Central memory CD8-positive, alpha-beta T cell (primary cell): ENCODE data around the gene TMEM167A.

Experiments
- ATAC-seq: fragments of 150-1000 bp; cut with Tn5 transposase; replicated peaks from 2 replicates; pipeline ENCODE4 v1.10.0; 2022; ENCODE audit warnings: mild to moderate bottlenecking, moderate FRiP score, moderate number of reproducible peaks; ENCODE audit not compliant: poor library complexity, severe bottlenecking; ENCODE audit errors: extremely low read depth
- DNase-seq, 2 donors: peaks; one replicate each; pipeline ENCODE4 v3.0.0; 2021; ENCODE audit warnings: low spot score in 2 of 2
- H3K27ac Mint-ChIP-seq: one replicate; pipeline ENCODE4 v1.8.0; 2022; ENCODE audit warnings: low read depth, mild to moderate bottlenecking, moderate library complexity, mixed read lengths
- H3K27me3 Mint-ChIP-seq: one replicate; pipeline ENCODE4 v1.8.0; 2022; ENCODE audit warnings: mixed read lengths
- H3K36me3 Mint-ChIP-seq: one replicate; pipeline ENCODE4 v1.8.0; 2022; ENCODE audit warnings: mild to moderate bottlenecking, moderate library complexity, mixed read lengths; ENCODE audit not compliant: insufficient read depth
- H3K4me1 Mint-ChIP-seq: one replicate; pipeline ENCODE4 v1.8.0; 2022; ENCODE audit warnings: mixed read lengths
- H3K4me3 Mint-ChIP-seq: one replicate; pipeline ENCODE4 v1.8.0; 2022; ENCODE audit warnings: mild to moderate bottlenecking, moderate library complexity, mixed read lengths
- H3K9me3 Mint-ChIP-seq: one replicate; pipeline ENCODE4 v1.8.0; 2022; ENCODE audit warnings: mixed read lengths

TMEM167A gene

GRCh38 chr5:83025690-83026478 is 51.3 kb downstream of the TMEM167A start:
- no peak overlapping the region for H3K4me3 Mint-ChIP-seq
- no peak overlapping the region for H3K27ac Mint-ChIP-seq
- no peaks in the 10 kb centered on the region for H3K36me3 Mint-ChIP-seq
- no peak for ATAC-seq
- no peak for DNase-seq
- H3K4me1 Mint-ChIP-seq = no peaks in the 10 kb centered on the region
- H3K9me3 Mint-ChIP-seq = no peaks in the 10 kb centered on the region
- H3K27me3 Mint-ChIP-seq = no peaks in the 10 kb centered on the region

GRCh38 chr5:83022334-83022733 is 54.9 kb downstream of the TMEM167A start:
- ATAC-seq (no peak), DNase-seq (no peak)
- Mint-ChIP-seq H3K9me3 (peaks cover 5% of the 10 kb centered on the region), H3K4me1 (no peaks in the 10 kb centered on the region), H3K4me3 (no peak overlapping the region), H3K27ac (no peak overlapping the region), H3K27me3 (peaks cover 3% of the 10 kb centered on the region), H3K36me3 (no peaks in the 10 kb centered on the region)

GRCh38 chr5:83015676-83016075 is 61.5 kb downstream of the TMEM167A start:
- DNase-seq = no peak
- Mint-ChIP-seq H3K9me3 (peaks cover 10% of the 10 kb centered on the region), H3K4me3 (no peak overlapping the region), H3K27ac (no peak overlapping the region), H3K36me3 (peaks cover 3% of the 10 kb centered on the region), H3K4me1 (no peaks in the 10 kb centered on the region), H3K27me3 (peaks cover 20% of the 10 kb centered on the region)
- ATAC-seq = no peak

- no peak overlapping the region for H3K4me3 Mint-ChIP-seq
- H3K4me1 Mint-ChIP-seq = no peaks in the 10 kb centered on the region
- ATAC-seq (no peak), DNase-seq (no peak)
- no peak overlapping the region for H3K27ac Mint-ChIP-seq
- H3K36me3 Mint-ChIP-seq = peaks cover 1% of the 10 kb centered on the region
- H3K9me3 Mint-ChIP-seq = peaks cover 5% of the 10 kb centered on the region
- H3K27me3 Mint-ChIP-seq = peaks cover 25% of the 10 kb centered on the region
Measured at GRCh38 chr5:83011985-83012384, 65.2 kb downstream of the TMEM167A start.

- H3K9me3 Mint-ChIP-seq = peaks cover 5% of the 10 kb centered on the region
- ATAC-seq (no peak), DNase-seq (no peak)
- H3K4me3 Mint-ChIP-seq = no peak overlapping the region
- no peaks in the 10 kb centered on the region for H3K4me1 Mint-ChIP-seq
- peaks cover 47% of the 10 kb centered on the region for H3K27me3 Mint-ChIP-seq
- peaks cover 1% of the 10 kb centered on the region for H3K36me3 Mint-ChIP-seq
- H3K27ac Mint-ChIP-seq = no peak overlapping the region
Measured at GRCh38 chr5:83009408-83009807, 67.8 kb downstream of the TMEM167A start.

- Mint-ChIP-seq H3K9me3 (peaks cover 5% of the 10 kb centered on the region), H3K4me3 (no peak overlapping the region), H3K27me3 (peaks cover 62% of the 10 kb centered on the region), H3K4me1 (no peaks in the 10 kb centered on the region), H3K27ac (no peak overlapping the region), H3K36me3 (peaks cover 1% of the 10 kb centered on the region)
- DNase-seq (no peak), ATAC-seq (no peak)
Measured at GRCh38 chr5:83007755-83008154, 69.4 kb downstream of the TMEM167A start.

- H3K27me3 Mint-ChIP-seq = peaks cover 64% of the 10 kb centered on the region
- no peak overlapping the region for H3K27ac Mint-ChIP-seq
- no peaks in the 10 kb centered on the region for H3K4me1 Mint-ChIP-seq
- H3K9me3 Mint-ChIP-seq = peaks cover 5% of the 10 kb centered on the region
- no peak for DNase-seq
- no peak overlapping the region for H3K4me3 Mint-ChIP-seq
- no peak for ATAC-seq
- peaks cover 1% of the 10 kb centered on the region for H3K36me3 Mint-ChIP-seq
Measured at GRCh38 chr5:83006683-83007283, 70.4 kb downstream of the TMEM167A start.

- no peak for ATAC-seq
- H3K4me3 Mint-ChIP-seq = no peak overlapping the region
- no peak overlapping the region for H3K27ac Mint-ChIP-seq
- no peaks in the 10 kb centered on the region for H3K4me1 Mint-ChIP-seq
- peaks cover 74% of the 10 kb centered on the region for H3K27me3 Mint-ChIP-seq
- no peaks in the 10 kb centered on the region for H3K9me3 Mint-ChIP-seq
- DNase-seq = no peak
- H3K36me3 Mint-ChIP-seq = peaks cover 1% of the 10 kb centered on the region
Measured at GRCh38 chr5:83003791-83004190, 73.4 kb downstream of the TMEM167A start.
